ENCODE measurements around the gene CCDC116.

Gene CCDC116

GRCh38 chr22:21599053-21599893, 33.3 kb upstream of the CCDC116 start:
- Histone ChIP-seq H3K36me3 (ENCODE audit: insufficient read depth) (peaks cover 16% of the 10 kb centered on the region; the same call in 1 of the 2 replicates), H4K20me1 (ENCODE audit: insufficient read depth) (peaks cover 6% of the 10 kb centered on the region; the same call in 1 of the 2 replicates), H3K4me2 (no peak overlapping the region), H3K4me1 (ENCODE audit: low read depth, poor library complexity, severe bottlenecking) (no peaks in the 10 kb centered on the region), H2AFZ (ENCODE audit: low read depth) (no peak overlapping the region), H3K4me3 (IDR thresholded peaks at IDR 0.05; ENCODE audit: insufficient read depth, low read depth, low read length) (no peak overlapping the region), H3K27ac (no peak overlapping the region), H3K27me3 (ENCODE audit: insufficient read depth, low read depth) (no peaks in the 10 kb centered on the region), H3K79me2 (ENCODE audit: insufficient read depth, low read depth) (peaks cover 91% of the 10 kb centered on the region), H3K9ac (no peak overlapping the region)
- TF ChIP-seq, protein P1, sequence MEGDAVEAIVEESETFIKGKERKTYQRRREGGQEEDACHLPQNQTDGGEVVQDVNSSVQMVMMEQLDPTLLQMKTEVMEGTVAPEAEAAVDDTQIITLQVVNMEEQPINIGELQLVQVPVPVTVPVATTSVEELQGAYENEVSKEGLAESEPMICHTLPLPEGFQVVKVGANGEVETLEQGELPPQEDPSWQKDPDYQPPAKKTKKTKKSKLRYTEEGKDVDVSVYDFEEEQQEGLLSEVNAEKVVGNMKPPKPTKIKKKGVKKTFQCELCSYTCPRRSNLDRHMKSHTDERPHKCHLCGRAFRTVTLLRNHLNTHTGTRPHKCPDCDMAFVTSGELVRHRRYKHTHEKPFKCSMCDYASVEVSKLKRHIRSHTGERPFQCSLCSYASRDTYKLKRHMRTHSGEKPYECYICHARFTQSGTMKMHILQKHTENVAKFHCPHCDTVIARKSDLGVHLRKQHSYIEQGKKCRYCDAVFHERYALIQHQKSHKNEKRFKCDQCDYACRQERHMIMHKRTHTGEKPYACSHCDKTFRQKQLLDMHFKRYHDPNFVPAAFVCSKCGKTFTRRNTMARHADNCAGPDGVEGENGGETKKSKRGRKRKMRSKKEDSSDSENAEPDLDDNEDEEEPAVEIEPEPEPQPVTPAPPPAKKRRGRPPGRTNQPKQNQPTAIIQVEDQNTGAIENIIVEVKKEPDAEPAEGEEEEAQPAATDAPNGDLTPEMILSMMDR (conservative IDR thresholded peaks at IDR 0.05; ENCODE audit: low read depth, low read length), result no peak

GRCh38 chr22:21602579-21602978, 30.0 kb upstream of the CCDC116 start:
- TF ChIP-seq, protein P1 (conservative IDR thresholded peaks at IDR 0.05; ENCODE audit: low read depth, low read length), result no peak
- H3K27ac ChIP-seq, result no peak overlapping the region
- 0 out of 2 replicates have a peak, but pooled peaks cover 6% of the 10 kb centered on the region for H4K20me1 ChIP-seq (ENCODE audit: insufficient read depth)

DNA sequence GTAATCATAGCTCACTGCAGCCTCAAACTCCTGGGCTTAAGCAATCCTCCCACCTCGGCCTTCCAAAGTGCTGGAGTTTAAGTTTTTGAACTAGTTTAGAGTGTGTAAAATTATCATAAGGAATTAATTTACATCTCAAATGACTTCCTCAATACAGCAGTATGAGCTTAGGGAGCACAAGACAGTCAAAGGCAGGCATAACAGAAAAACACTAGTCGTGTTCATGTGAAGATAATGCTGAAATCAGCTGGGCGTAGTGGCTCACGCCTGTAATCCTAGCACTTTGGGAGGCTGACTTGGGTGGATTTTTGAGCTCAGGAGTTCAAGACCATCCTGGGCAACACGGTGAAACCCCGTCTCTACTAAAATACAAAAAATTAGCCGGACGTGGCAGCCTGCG, 28.6 kb upstream of the CCDC116 start:
- Histone ChIP-seq H3K4me3 (IDR thresholded peaks at IDR 0.05; ENCODE audit: insufficient read depth, low read depth, low read length) (no peak overlapping the region), H3K36me3 (ENCODE audit: insufficient read depth) (no peaks in the 10 kb centered on the region; the same call in 1 of the 2 replicates), H3K9ac (no peak overlapping the region), H3K4me2 (no peak overlapping the region), H3K4me1 (ENCODE audit: low read depth, poor library complexity, severe bottlenecking) (no peaks in the 10 kb centered on the region), H2AFZ (ENCODE audit: low read depth) (no peak overlapping the region), H3K79me2 (ENCODE audit: insufficient read depth, low read depth) (peaks cover 94% of the 10 kb centered on the region), H4K20me1 (ENCODE audit: insufficient read depth) (0 out of 2 replicates have a peak, but pooled peaks cover 5% of the 10 kb centered on the region), H3K27me3 (ENCODE audit: insufficient read depth, low read depth) (no peaks in the 10 kb centered on the region), H3K27ac (no peak overlapping the region)
- TF ChIP-seq, protein P1 (conservative IDR thresholded peaks at IDR 0.05; ENCODE audit: low read depth, low read length), result no peak

More at GRCh38 chr22:21602579-21602978, 30.0 kb upstream of the CCDC116 start:
- Histone ChIP-seq H3K9ac (no peak overlapping the region), H3K4me1 (ENCODE audit: low read depth, poor library complexity, severe bottlenecking) (no peaks in the 10 kb centered on the region), H3K79me2 (ENCODE audit: insufficient read depth, low read depth) (peaks cover 91% of the 10 kb centered on the region), H3K4me2 (no peak overlapping the region), H3K36me3 (ENCODE audit: insufficient read depth) (no peaks in the 10 kb centered on the region; the same call in 1 of the 2 replicates), H3K4me3 (IDR thresholded peaks at IDR 0.05; ENCODE audit: insufficient read depth, low read depth, low read length) (no peak overlapping the region), H3K27me3 (ENCODE audit: insufficient read depth, low read depth) (no peaks in the 10 kb centered on the region), H2AFZ (ENCODE audit: low read depth) (no peak overlapping the region)

DNA sequence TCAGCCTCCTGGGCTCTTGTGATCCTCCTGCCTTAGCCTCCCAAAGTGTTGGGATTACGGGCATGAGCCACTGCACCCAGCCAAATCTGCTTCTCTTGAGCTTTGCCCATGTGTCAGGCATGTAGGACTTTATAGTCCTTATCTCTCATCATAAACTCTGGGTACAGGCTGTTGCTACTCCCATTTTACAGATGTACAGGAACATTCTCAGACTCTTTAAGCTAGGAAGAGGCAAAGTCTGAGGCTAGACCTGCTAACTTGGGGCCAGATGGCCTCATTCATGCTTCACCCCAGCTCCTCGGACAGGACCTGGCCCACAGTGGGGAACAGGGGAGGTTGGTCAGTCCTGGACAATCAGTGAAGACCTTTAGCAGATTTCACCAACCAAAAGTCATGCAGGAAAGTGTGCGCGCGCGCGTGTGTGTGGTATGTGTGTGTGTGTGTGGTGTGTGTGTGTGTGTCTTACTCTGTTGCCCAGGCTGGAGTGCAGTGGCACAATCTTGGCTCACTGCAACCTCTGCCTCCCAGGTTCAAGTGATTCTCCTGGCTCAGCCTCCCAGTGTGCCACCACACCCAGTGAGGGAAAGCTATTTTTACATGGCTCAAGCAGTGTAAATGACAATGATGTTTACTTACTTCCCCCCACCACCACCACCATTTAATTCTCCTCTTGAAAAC, 26.5 kb upstream of the CCDC116 start:
- Histone ChIP-seq H3K79me2 (ENCODE audit: insufficient read depth, low read depth) (peaks cover 85% of the 10 kb centered on the region), H3K4me1 (ENCODE audit: low read depth, poor library complexity, severe bottlenecking) (no peaks in the 10 kb centered on the region), H3K4me2 (no peak overlapping the region), H3K27me3 (ENCODE audit: insufficient read depth, low read depth) (no peaks in the 10 kb centered on the region), H3K27ac (no peak overlapping the region), H3K36me3 (ENCODE audit: insufficient read depth) (no peaks in the 10 kb centered on the region), H3K9ac (no peak overlapping the region), H2AFZ (ENCODE audit: low read depth) (no peak overlapping the region), H4K20me1 (ENCODE audit: insufficient read depth) (no peaks in the 10 kb centered on the region), H3K4me3 (IDR thresholded peaks at IDR 0.05; ENCODE audit: insufficient read depth, low read depth, low read length) (no peak overlapping the region)
- TF ChIP-seq, protein P1 (conservative IDR thresholded peaks at IDR 0.05; ENCODE audit: low read depth, low read length), result no peak
